NCI-H2171 (cell line): ENCODE measurements around the gene ADAMTSL1.

Experiments
- DNase-seq: peaks from one replicate; lab custom pipeline; 2025; lab: John Stamatoyannopoulos, UW

Gene ADAMTSL1

DNA sequence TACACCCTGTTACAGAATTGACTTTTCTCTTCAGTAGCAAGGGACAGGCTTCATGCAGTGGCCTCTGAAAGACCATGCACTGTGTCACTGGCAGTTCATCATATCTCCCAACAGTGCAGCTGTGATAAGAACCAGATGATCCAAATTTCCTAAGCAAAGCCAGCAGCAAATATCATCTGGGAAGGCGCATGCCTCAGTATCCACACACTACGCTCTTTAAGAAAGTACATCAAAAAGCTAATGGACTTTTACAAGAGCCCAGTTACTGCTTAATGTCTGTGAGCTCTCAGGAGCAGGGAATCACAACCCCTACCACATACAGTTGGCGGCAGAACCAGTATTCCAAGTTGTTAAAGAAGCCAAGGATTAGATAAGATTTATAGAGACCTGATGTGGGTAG lies 25.1 kb downstream of the ADAMTSL1 start:
- no peak for DNase-seq

- no peak for DNase-seq
Measured at GRCh38 chr9:18499980-18500379, 26.0 kb downstream of the ADAMTSL1 start.

DNA sequence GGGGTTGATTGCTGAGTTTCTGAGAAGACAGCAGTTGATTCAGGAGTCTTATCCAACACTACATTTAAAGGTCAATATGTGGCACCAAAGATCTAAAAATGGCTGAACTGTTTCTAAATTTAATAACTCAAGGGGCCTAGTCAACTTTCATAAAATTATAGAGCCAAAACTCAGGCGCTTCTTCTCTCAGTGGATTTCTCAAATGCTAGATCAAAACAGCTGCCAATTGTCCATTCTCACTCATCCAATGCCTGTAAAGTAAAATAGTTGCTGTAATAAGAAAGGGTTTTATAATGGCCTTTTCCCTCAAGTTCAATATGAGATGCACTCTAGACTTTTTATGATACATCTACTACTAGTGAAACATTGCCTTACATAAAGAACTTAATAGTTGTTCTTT lies 26.5 kb downstream of the ADAMTSL1 start:
- DNase-seq: no peak

- no peak for DNase-seq
Measured at GRCh38 chr9:18501949-18502348, 28.0 kb downstream of the ADAMTSL1 start.

GRCh38 chr9:18502546-18502945 lies 28.6 kb downstream of the ADAMTSL1 start:
- DNase-seq: no peak

GRCh38 chr9:18504707-18505106 lies 30.8 kb downstream of the ADAMTSL1 start:
- DNase-seq: no peak

DNA sequence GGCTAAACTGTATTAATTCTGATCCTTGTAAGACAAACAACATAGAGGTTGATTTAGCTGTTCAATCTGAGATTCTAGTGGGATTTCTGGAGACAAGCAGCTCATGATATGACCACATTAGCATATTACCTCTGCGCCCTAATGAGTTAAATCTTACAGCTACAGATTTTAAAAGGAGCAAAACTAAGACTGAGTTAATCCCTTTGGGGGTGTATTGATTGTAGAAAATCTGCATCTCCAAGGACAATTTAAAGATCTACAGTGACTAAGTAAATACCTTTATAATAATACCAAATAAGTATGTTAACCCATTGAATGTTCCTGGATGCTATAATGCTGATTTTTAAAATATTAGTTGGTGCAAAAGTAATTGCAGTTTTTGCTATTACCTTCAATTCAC lies 33.2 kb downstream of the ADAMTSL1 start:
- DNase-seq: no peak

GRCh38 chr9:18516514-18516913 lies 42.6 kb downstream of the ADAMTSL1 start:
- no peak for DNase-seq

DNA sequence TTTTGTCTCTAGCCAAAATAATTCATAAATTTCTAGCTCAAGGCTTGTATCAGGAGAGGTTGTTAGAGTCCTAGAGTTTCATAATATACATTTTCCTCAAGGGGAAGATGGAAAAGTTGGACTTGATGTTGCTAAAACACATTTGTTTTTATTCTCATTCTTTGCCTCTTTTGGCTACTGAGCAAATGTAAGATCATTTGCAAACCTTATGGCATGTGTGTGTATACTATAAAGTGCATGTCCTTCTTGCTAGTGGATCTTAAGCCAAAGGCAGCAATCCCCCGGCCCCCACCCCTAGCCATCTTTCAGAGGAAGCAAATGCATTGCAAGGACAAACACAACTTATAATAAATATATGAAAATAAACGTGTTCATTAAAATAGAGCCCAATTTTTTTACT lies 43.0 kb downstream of the ADAMTSL1 start:
- DNase-seq: no peak

DNA sequence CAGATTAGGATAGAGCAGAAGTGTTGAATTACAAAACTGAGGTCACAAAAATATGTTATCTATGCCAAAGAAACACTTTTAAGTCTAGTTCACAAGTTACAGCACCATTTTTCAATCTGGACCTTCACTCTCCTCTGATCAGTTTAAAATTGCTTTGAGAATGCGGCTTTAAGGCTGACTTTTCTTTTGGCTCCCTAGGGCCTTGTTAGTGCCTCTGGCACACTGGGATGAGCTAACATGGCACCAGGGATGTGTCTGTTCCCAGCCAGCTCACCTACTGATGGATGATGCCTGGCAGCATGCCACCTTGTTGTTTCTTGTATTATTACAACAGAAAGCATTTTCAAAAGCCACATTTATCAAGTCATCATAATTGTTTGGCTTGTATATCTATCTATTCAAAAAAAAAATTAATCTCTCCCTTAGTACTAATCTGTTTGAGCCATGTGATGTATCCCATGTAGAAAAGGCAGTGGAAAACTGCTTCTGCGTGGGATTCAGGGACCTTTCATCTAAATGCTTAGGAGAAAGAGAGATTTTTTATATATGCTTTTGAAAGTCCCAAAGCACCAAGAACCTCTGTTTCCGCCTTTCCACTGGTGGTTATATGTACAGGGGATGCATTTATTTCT lies 46.6 kb downstream of the ADAMTSL1 start:
- DNase-seq: peak; percentile 33

- no peak for DNase-seq
Measured at GRCh38 chr9:18526685-18527084, 52.7 kb downstream of the ADAMTSL1 start.

DNA sequence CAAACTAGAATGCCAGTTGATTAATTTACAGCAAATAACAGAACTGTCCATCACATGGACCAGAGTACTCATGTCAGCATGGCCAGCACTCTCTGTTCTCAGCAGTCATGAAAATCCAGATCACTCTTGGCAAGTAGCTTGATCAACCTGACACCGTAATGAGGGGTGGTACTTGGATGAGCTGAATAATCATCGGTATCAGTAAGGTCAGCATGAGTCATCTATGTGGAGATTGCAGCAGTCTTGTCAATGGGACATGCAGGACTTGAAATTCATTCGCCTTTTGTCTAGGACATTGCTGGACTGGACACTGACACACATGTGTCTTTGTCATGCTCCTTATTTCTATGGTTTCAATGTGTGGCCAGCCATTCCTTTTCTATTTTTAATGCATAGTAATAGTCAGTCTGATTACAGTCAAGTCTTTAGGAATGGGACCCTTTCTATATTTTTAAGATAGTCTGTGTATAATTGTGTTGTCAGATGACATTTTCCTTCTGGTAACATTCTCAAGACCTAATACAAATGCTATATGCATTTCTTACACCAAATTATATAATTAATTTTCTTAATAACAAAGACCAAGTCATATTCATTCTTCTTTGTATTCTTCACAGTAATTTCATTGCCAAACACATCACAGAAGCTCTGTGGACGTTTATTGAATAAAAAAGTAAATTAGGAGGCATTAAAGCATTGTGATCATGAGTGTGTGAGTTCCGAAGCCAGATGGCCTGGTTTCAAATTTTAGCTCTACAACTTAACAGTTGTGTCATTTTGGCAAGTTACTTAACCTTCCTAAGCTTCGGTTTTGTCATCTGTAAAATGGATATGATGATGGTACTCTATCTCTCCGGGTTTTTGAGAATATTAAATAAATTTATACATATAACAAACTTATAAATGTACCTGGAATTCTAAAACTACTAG lies 57.4 kb downstream of the ADAMTSL1 start:
- no peak for DNase-seq

- no peak for DNase-seq
Measured at GRCh38 chr9:18534611-18535010, 60.7 kb downstream of the ADAMTSL1 start.

DNA sequence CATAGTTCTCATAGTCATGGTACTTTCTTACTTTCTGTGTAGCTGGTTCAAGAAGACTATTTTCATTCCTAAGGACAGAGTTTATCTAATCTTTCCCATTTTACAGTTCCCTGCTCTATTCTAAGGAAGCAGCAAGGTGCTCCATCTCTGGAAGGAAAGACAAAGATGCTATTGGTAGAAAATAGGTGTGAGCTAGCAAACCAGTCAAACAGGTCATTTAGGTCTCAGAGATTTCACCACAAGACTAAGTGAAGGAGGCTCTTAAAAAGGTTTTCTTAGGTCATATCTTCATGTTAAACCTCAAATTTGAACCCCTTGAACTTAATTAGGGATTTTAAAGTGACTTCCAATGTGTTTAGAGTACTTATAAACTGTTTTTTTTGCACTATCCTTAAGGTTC lies 62.6 kb downstream of the ADAMTSL1 start:
- no peak for DNase-seq

GRCh38 chr9:18539203-18539693 lies 65.3 kb downstream of the ADAMTSL1 start:
- no peak for DNase-seq

DNA sequence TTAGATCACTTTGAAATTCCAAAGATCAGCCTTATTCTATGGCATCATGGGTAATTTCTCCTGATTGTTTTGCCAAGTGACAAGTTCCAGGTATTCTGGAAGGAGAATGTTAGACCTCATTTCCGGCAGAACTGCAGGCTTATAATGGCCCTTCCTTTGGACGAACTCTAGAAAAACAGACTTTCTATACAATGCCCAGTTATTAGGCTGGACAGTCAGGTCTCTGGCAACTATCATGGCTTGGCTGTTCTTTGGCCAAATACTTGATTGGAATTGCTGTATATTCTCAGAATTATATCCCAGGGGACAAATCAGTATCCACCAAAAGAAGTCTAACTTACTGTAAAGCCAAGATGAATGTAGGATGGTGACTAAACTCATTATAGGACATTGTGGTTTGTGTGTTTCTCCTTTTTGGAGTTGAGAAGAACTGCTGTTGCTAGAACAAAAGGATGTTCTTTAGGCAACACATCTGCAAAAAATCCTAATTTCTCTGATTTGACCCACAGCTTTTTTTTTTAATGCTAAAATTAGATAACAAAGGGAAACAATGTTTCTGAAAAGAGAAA lies 69.0 kb downstream of the ADAMTSL1 start:
- no peak for DNase-seq

DNA sequence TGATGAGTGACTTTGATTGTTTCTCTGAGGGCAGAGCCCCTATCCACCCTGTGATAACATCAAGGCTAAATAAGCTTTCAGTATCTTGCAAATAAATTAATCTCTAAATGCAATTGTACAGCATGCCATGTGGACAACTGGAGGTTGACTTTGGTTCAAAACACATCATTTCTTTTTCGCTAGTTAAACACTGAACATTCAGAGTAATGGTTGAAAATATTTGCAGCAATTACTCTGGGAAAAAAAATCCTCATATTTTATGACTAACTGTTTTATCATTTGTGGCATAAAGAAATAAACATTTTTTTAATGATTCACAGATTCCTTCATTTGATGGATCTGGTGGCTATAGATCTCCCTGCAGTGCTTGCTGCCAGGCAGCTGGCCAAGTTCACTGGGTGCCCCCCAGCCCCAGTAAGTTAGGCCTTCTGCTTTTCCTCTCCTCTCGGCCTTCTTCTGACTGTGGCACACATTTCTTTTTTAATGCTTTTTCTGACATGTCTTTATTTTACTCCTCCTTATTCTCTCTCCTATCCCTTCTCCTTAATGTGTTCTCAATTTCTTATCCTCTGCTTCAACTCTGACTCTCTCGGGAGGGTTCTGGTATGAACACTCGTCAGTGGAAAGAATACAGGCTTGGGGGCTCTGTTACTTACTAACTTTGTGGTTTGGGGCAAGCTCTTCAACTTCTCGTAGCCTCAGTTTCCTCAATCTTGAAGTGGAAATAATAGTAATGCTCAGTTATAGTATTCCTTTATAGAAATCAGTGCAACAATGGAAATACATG lies 69.6 kb downstream of the ADAMTSL1 start:
- no peak for DNase-seq

- DNase-seq: no peak
Measured at GRCh38 chr9:18544456-18544855, 70.5 kb downstream of the ADAMTSL1 start.

GRCh38 chr9:18545636-18546360 lies 71.8 kb downstream of the ADAMTSL1 start:
- DNase-seq: no peak

GRCh38 chr9:18548456-18548855 lies 74.5 kb downstream of the ADAMTSL1 start:
- DNase-seq: no peak

GRCh38 chr9:18549772-18550171 lies 75.8 kb downstream of the ADAMTSL1 start:
- no peak for DNase-seq
